SH-SY5Y (cell line): Measurements from ENCODE around the gene ZNF385D.

Experiments
- GATA2 ChIP-seq: IDR thresholded peaks from 2 replicates; pipeline ENCODE4 v1.6.1; 2011; ENCODE audit warnings: mild to moderate bottlenecking, low read depth, low read length
- GATA3 ChIP-seq: IDR thresholded peaks from 2 replicates; pipeline ENCODE4 v1.6.1; 2011; ENCODE audit warnings: low read depth, mild to moderate bottlenecking, low read length, moderate library complexity

DNA sequence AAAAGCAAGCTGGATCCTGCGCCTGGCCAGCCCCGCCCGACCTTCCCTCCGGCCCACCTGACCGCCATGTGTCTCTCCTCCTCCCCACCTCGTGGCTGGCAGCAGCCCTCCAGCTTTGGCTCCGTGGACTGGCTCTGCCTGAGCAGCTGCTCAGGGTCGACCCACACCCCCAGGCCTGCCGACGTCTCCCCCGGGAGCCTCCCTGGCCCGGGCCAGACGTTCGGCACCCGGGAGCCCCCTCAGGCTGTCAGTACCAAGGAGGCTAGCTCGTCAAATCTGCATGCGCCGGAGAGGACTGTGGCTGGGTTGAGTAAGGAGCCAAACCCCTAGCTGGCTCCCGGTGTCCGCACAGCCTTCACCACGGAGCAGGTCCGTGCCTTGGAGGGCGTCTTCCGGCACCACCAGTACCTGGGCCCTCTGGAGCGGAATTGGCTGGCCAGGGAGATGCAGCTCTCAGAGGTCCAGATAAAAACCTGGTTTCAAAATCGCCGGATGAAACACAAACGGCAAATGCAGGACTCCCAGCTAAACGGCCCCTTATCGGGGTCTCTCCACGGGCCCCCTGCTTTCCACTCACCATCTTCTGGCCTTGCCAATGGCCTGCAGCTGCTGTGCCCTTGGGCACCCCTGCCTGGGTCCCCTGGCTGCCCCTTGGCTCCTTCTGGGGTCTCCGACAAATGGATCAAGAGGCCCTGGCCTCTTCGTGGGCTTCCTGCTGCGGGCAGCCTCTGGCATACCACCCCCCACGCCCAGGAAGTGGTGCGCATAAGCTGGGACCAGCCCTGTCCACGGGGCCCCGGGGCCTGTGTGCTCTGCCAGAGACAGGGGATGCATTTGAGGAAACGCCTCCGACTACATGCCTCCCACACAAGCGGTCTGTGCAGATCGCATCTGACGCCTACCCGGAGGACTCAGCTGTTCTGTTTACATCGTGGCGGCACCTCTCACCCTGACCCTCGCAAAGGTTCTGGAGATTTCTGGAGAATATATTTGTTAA is 345.0 kb downstream of the ZNF385D start:
- TF ChIP-seq GATA2 = no peak
- TF ChIP-seq GATA3 = no peak
